ENCODE measurements around the gene FRMD3.

The FRMD3 gene

GRCh38 chr9:83334320-83334719 lies 203.9 kb downstream of the FRMD3 start:
- DNase-seq (ENCODE audit: low read depth), result peak; percentile 52

DNA sequence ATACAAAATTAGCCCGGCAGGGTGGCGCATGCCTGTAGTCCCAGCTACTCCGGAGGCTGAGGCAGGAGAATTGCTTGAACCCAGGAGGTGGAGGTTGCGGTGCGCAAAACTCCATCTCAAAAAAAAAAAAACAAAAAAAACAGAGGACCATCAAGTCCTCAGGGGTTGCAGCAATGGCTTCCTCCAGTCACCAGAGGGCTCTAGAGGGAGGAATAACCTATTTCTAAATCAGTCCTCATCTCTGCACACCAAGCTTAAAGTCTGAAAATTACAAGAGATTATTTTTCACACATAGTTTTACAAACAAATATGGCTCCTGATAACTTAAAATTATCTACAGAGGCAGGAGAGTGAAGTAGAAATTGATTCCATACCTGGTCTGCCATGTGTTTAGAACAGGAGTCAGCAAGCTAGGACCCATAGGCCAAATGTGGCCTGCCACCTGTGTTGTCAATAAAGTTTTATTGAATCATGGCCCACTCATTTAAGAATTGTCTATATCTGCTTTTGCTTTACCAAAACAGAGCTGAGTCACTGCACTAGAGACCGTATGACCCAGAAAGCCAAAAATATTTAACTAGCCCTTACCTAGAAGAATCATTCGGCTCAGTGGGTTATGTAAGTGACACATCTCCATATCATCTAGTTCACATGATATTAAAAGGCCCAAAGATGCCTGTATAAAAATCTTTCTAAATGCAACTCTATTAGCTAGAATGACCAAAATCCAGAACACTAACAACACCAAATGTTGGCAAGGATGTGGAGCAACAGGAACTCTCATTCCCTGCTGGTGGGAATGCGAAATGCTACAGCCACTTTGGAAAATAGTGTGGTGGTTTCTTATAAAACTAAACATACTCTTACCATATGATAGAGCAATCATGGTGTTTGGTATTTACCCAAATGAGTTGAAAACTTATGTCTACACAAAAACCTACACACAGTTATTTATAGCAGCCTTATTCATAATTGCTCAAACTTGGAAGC lies 207.7 kb downstream of the FRMD3 start:
- no peak for DNase-seq (ENCODE audit: low read depth)

GRCh38 chr9:83327750-83328622 lies 210.2 kb downstream of the FRMD3 start:
- no peak for DNase-seq (ENCODE audit: low read depth)

GRCh38 chr9:83327323-83327722 lies 210.9 kb downstream of the FRMD3 start:
- no peak for DNase-seq (ENCODE audit: low read depth)

DNA sequence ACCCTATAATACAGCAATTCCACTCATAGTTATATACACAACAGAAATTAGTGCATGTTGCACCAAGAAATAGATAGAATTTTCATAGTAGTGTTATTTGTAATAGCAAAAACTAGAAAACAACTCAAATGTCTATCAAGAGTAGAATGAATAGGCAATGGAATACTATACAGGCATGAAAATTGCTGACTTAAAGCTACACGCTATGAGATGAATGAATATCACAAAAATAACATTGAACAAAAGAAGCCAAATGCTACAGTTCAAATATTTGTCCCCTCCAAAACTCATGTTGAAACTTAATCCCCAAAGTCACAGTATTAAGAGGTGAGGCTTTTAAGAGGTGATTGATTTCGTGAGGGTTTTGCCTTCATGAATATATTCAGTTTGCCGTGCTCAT lies 215.1 kb downstream of the FRMD3 start:
- no peak for DNase-seq (ENCODE audit: low read depth)

DNA sequence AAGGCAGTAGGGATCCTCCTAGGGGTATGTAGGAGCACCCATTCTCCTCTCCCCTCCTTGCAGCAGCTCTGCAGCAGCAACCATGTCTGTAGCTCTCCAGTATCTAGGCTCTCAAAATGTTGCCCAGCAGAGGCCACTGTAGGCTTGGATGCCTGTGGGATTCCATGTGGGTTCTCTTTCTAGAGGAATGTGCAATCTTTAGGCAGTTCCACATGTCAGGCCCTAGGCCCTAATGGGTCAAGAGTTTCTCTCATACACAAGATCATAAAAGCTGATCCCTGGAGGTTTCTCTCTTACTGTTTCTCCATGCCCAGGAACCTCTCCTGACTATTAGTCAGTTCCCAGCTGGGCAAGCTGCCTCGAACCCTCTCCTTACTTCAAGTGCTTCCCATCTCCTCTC lies 215.8 kb downstream of the FRMD3 start:
- peak; percentile 80 for DNase-seq (ENCODE audit: low read depth)

DNA sequence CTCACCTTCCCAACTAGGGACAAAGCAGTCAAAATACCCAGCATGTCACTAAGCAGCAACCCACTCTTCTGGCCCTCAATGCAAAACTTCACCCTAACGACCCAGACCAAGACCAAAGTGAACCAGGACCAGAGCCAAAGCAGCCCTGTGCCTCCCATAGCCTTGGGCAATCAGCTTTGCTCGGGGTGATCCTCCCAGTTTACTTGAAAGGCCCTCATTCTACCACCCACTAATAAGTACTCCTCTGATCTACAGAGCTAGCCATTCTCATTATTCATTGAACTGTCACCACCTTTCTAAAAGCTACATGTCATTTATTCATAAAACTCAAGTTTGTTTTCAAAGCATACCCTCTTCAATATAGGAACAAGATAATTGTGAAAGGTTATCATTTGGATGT lies 221.0 kb downstream of the FRMD3 start:
- DNase-seq (ENCODE audit: low read depth), result no peak

DNA sequence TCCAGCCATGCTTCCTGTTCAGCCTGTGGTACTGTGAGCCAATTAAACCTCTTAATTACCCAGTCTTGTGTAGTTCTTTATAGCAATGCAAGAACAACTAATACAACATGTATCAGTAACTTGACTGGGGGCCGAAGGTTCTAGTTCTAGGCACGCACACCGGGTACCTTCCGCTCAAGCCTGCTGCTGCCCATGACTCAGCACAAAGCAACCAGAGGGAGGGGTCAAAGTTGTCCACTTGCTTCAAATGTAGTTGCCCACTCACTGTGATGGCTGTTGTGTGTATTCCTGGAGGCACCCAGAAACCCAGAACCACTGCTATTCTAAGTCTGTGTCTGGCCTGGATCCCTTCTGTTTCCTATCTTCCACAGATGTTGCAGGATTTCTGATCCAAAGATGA lies 222.6 kb downstream of the FRMD3 start:
- no peak for DNase-seq (ENCODE audit: low read depth)

DNA sequence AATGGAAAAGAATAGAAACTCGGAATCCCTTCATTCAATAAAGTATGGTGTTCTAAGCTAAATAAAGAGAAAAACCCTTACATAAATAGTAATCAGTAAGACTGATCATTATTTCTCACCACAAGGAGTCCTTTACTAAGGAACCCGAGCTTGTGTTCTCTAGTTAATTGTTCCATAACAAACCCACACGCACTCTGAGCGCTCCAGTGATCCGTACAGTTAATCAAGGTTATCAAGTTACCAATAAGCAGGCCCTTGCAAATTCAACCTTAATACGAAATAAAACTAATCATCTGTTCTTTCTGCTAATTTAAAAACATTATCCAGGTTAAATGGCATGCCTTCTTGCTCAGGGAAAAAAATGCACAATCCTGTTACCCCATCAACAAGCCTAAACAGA lies 224.4 kb downstream of the FRMD3 start:
- DNase-seq (ENCODE audit: low read depth), result no peak

GRCh38 chr9:83312537-83312936 lies 225.7 kb downstream of the FRMD3 start:
- DNase-seq (ENCODE audit: low read depth), result no peak

- no peak for DNase-seq (ENCODE audit: low read depth)
Measured at GRCh38 chr9:83307066-83307724, 231.0 kb downstream of the FRMD3 start.

GRCh38 chr9:83304686-83305085 lies 233.5 kb downstream of the FRMD3 start:
- peak; percentile 59 for DNase-seq (ENCODE audit: low read depth)

GRCh38 chr9:83299571-83299970 lies 238.6 kb downstream of the FRMD3 start:
- DNase-seq (ENCODE audit: low read depth), result peak; percentile 80

DNA sequence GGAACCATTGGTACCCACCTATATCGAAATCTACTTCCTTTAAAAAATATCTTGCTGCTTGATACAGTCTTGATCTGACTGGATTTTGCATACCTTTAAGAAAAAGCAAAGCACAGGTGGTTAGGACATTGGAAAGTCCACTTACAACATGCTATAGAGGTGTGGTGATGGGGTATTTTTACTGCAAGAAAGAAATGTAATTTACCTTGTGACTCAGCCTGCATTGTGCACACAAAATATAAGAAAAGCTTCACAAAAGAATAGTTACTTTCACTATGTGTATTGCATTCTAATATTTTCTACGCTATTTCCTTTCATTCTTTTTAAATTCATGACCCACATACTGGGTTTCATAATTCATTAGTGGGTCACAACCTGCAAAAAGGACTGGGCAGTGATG lies 239.1 kb downstream of the FRMD3 start:
- DNase-seq (ENCODE audit: low read depth), result no peak

DNA sequence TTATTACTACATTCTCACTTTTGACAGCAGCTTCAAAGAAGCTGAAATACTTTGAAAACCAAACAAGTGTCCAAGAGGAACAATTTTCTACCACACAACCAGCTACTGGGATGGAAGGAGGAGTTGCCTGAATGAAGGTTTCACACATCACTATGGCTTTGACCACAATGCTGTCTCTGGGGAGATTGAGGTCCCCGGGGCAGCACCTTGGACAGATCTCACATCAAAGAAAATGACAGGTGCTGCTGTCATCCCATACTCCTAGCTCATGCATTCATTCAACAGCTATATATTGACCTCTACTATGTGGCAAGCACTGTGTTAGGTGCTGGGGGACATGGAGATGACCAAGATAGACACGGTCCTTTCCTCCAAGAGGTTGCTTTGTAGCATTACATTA lies 242.1 kb downstream of the FRMD3 start:
- no peak for DNase-seq (ENCODE audit: low read depth)

- DNase-seq (ENCODE audit: low read depth), result no peak
Measured at GRCh38 chr9:83294816-83295215, 243.4 kb downstream of the FRMD3 start.

DNA sequence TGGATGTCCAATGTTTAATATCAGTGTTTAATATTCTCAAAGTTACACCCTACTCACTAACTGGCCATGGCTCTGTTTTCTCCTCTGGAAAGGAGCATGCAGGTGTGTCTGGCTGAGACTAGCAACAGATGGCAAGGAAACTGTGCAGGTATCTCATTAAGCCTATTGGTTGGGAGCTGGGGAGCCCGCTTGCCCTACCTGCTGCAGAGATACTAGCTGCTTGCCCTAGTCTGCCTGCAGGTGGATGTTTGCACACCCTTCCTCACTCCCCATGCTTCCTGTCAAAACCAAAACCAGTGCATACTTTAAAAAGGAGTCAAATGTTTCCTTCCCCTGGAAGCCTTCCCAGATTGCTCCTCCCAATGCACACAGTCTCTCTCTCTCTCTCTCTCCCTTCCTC lies 247.0 kb downstream of the FRMD3 start:
- no peak for DNase-seq (ENCODE audit: low read depth)

GRCh38 chr9:83290692-83291091 lies 247.5 kb downstream of the FRMD3 start:
- DNase-seq (ENCODE audit: low read depth), result no peak

DNA sequence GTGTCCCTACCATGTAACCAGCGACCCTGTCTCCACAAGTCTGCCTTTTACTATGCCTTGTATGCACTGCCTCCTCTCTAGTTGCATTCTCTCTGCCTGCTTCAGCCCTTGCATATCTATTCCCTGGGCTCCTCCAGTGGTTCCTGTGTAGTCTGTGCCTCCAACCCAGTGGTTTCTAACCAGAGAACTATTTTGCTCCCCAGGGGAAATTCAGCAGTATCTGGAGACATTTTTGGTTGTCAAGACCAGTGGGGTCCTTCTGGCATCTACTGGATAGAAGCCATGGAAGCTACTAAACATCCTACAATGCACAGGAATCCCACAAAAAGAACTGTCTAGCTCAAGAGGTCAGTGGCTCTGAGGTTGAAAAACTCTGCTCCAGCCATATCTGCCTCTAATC lies 251.2 kb downstream of the FRMD3 start:
- DNase-seq (ENCODE audit: low read depth), result no peak

DNA sequence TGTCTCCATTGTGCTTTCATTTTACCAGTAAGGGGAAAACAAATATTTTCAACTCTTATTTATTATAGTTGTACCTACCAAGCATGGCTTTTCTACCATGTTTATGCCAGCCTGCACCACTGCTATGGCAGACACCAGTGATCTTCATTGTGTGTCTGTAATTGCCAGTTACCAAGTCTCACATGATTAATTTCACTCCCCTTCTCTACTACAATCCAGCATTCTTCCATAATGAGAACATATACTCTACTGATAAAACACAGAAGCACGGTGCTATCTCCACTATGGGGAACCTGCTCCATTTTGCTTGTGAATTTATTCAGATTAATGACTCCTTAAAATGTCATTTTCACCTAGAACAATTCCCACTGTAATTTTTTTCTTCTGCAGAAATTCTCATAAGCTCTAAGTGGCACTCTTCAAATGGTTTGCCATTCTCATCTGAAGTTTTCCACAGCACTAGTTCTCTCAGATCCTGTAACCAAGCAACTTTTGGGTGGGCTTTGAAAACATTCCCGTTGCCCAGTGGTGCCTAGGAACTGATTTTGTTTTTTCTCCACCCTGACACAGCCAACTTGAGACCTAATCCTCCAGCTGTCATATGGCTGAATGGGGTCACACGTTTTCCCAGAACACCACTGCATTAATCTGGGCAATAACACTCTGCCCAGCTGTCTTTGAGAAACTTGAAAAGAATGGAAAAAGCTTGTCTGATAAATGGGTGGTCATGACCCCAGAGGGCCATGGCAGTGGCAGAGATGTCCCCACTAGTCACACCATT lies 252.6 kb downstream of the FRMD3 start:
- DNase-seq (ENCODE audit: low read depth), result no peak

- no peak for DNase-seq (ENCODE audit: low read depth)
Measured at GRCh38 chr9:83284746-83285145, 253.5 kb downstream of the FRMD3 start.

- DNase-seq (ENCODE audit: low read depth), result no peak
Measured at GRCh38 chr9:83283528-83283927, 254.7 kb downstream of the FRMD3 start.

All from GM04503 (cell line).